ENCODE results near the gene FOXJ3. TPM values are rescaled to one million over a fixed set of nuclear protein-coding genes. Genes with fewer than 3 reads are reported as not detected.

The FOXJ3 gene
- polyA plus RNA-seq, 1 of the 3 experiments (the other 2 are of a cell fraction), result 16.0 TPM

- H3K36me3 ChIP-seq (replicated peaks in 1 of 2; ENCODE audit: control insufficient read depth in 1 of 2, insufficient read depth in 2 of 2, low read length in 1 of 2), result no peaks in the 10 kb centered on the region
- no peaks in the 10 kb centered on the region for H4K20me1 ChIP-seq (ENCODE audit: insufficient read depth)
- H3K9me3 ChIP-seq, result no peaks in the 10 kb centered on the region
- H3F3A ChIP-seq (replicated peaks; ENCODE audit: insufficient read depth), result no peaks in the 10 kb centered on the region
- H3K9me2 ChIP-seq, result no peaks in the 10 kb centered on the region
- no peak overlapping the region for H3K4me2 ChIP-seq
- H2AFZ ChIP-seq (ENCODE audit: low read depth), result no peak overlapping the region
- DNase-seq, result no peak
- 75% methylated on average over 1 of the region's 2 CpGs for WGBS (ENCODE audit: low lambda C conversion rate)
- no peaks in the 10 kb centered on the region; the same call in 1 of the 2 replicates for H3K27me3 ChIP-seq (ENCODE audit: insufficient read depth)
- H3K27ac ChIP-seq (ENCODE audit: low read depth in 2 of 2, low read length in 1 of 2), result no peak overlapping the region
- TF ChIP-seq JUND (IDR thresholded peaks at IDR 0.05) (no peak), USF1 (IDR thresholded peaks at IDR 0.05; ENCODE audit: borderline replicate concordance, low read depth) (no peak), RCOR1 (IDR thresholded peaks at IDR 0.05; ENCODE audit: low read length) (no peak), RXRA (IDR thresholded peaks at IDR 0.05; ENCODE audit: borderline replicate concordance, low read depth) (no peak)
- H3K79me2 ChIP-seq (ENCODE audit: insufficient read depth), result no peaks in the 10 kb centered on the region
- ChIA-PET CTCF (interaction anchor here (1.0 to 2.0 kb wide), 2 partner anchors 10 to 19 kb away, joined by 4 to 5 read pairs; no protein-coding TSS in a partner anchor), POLR2A (no interaction called here)
- H3K9ac ChIP-seq, result no peak overlapping the region
- no peak overlapping the region for H3K4me3 ChIP-seq (ENCODE audit: low read depth in 2 of 2, low read length in 1 of 2)
- H3K4me1 ChIP-seq (ENCODE audit: control insufficient read depth in 1 of 2, insufficient read depth in 2 of 2, low read depth in 1 of 2, low read length in 1 of 2), result no peaks in the 10 kb centered on the region; a peak in 1 of 4 replicates
These were observed 206.5 kb downstream of the FOXJ3 start for GRCh38 chr1:42128499-42128898.

- H3K9me3 ChIP-seq, result no peaks in the 10 kb centered on the region
- DNase-seq, result no peak
- no peaks in the 10 kb centered on the region for H4K20me1 ChIP-seq (ENCODE audit: insufficient read depth)
- H3K27ac ChIP-seq (ENCODE audit: low read depth in 2 of 2, low read length in 1 of 2), result no peak overlapping the region
- CTCF ChIA-PET, result interaction anchor here (1.0 to 2.0 kb wide), 2 partner anchors 9 to 20 kb away, joined by 4 to 5 read pairs; no protein-coding TSS in a partner anchor
- H3K4me2 ChIP-seq, result no peak overlapping the region
- no peaks in the 10 kb centered on the region for H3K9me2 ChIP-seq
- H3F3A ChIP-seq (replicated peaks; ENCODE audit: insufficient read depth), result no peaks in the 10 kb centered on the region
- H3K79me2 ChIP-seq (ENCODE audit: insufficient read depth), result no peaks in the 10 kb centered on the region
- WGBS (ENCODE audit: low lambda C conversion rate), result 54% methylated on average over 6 of the region's 6 CpGs
- no peaks in the 10 kb centered on the region; the same call in 1 of the 2 replicates for H3K27me3 ChIP-seq (ENCODE audit: insufficient read depth)
- H3K4me1 ChIP-seq (ENCODE audit: control insufficient read depth in 1 of 2, insufficient read depth in 2 of 2, low read depth in 1 of 2, low read length in 1 of 2), result no peaks in the 10 kb centered on the region; a peak in 1 of 4 replicates
- POLR2A ChIA-PET, result no interaction called here
- no peak for TF ChIP-seq FOSL2 (IDR thresholded peaks at IDR 0.05; ENCODE audit: borderline replicate concordance, low read depth)
- TF ChIP-seq EZH2phosphoT487 (IDR thresholded peaks at IDR 0.05; ENCODE audit: borderline replicate concordance, low read depth), result no peak
- TF ChIP-seq JUND (IDR thresholded peaks at IDR 0.05), result no peak
- TF ChIP-seq PBX3 (IDR thresholded peaks at IDR 0.05), result no peak
- H3K4me3 ChIP-seq (ENCODE audit: low read depth in 2 of 2, low read length in 1 of 2), result no peak overlapping the region
- H3K36me3 ChIP-seq (replicated peaks in 1 of 2; ENCODE audit: control insufficient read depth in 1 of 2, insufficient read depth in 2 of 2, low read length in 1 of 2), result no peaks in the 10 kb centered on the region
- H3K9ac ChIP-seq, result no peak overlapping the region
- no peak overlapping the region for H2AFZ ChIP-seq (ENCODE audit: low read depth)
These were observed 207.3 kb downstream of the FOXJ3 start for GRCh38 chr1:42127767-42128166.

Other genes with a start within 250 kb of the FOXJ3 start
- gene GUCA2B, start 181.8 kb downstream of the FOXJ3 start, polyA plus RNA-seq (2012; rRNA removed), result not detected in 2 replicates
- not detected in 2 replicates for gene GUCA2A, start 170.5 kb downstream of the FOXJ3 start, polyA plus RNA-seq (2012; rRNA removed)
- 0.08 and 0.13 TPM in 2 replicates for gene RIMKLA, start 45.6 kb upstream of the FOXJ3 start, polyA plus RNA-seq (2012; rRNA removed)
- 0.18 and 0.45 TPM in 2 replicates for gene ZMYND12, start 120.8 kb upstream of the FOXJ3 start, polyA plus RNA-seq (2012; rRNA removed)
- 25.9 and 40.0 TPM in 2 replicates for gene PPCS, start 121.3 kb upstream of the FOXJ3 start, polyA plus RNA-seq (2012; rRNA removed)
- gene CCDC30, start 128.1 kb upstream of the FOXJ3 start, polyA plus RNA-seq (2012; rRNA removed), result 0.94 and 1.4 TPM in 2 replicates